HG02970 (cell line): Measurements from ENCODE around the gene SYT4.

Experiments used
- ATAC-seq: cut with Tn5 transposase; IDR thresholded peaks from one replicate; pipeline ENCODE4 v1.9.1; 2021; ENCODE audit warnings: mild to moderate bottlenecking, moderate library complexity, moderate number of reproducible peaks; ENCODE audit not compliant: unreplicated experiment, low FRiP score

Gene SYT4

GRCh38 chr18:43222501-43222900 lies 54.8 kb downstream of the SYT4 start:
- no peak for ATAC-seq

GRCh38 chr18:43220691-43221090 lies 56.6 kb downstream of the SYT4 start:
- no peak for ATAC-seq
